Measurements from ENCODE around the gene NME4.

The NME4 gene

DNA sequence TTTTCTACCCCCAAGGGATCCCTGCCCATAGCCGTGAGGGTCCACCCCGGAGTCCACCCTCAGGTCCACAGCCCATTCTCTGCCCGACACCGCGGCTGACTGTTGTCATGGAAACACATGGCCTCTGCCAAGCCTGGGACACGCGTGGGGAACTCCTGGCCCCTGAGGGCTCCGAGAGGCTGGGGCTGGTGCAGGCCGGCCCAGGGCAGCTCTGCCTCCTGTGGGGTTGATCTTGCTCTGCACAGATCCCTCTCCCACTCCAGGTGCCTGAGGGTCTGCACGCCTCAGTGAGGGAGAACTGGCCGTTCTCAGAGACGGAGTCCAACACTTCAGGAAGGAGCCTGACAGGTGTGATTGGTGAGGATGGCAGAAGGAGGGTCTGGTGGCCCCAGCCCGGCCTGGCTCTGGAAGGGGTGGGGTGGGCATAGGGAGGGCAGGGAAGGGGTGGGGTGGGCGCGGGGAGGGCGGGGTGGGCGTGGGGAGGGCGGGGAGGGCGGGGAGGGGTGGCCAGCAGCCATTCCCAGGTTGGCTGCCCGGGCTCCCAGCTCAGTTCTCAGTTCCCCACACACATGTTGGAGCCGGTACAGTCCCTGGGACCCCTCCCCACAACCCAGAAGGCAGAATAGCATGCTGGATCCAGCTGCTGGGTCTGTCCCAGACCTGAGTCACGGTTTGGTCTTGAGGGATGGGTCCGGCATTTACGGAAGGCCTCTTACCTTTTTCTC lies 33.1 kb upstream of the NME4 start:
- DNase-seq = no peak

DNA sequence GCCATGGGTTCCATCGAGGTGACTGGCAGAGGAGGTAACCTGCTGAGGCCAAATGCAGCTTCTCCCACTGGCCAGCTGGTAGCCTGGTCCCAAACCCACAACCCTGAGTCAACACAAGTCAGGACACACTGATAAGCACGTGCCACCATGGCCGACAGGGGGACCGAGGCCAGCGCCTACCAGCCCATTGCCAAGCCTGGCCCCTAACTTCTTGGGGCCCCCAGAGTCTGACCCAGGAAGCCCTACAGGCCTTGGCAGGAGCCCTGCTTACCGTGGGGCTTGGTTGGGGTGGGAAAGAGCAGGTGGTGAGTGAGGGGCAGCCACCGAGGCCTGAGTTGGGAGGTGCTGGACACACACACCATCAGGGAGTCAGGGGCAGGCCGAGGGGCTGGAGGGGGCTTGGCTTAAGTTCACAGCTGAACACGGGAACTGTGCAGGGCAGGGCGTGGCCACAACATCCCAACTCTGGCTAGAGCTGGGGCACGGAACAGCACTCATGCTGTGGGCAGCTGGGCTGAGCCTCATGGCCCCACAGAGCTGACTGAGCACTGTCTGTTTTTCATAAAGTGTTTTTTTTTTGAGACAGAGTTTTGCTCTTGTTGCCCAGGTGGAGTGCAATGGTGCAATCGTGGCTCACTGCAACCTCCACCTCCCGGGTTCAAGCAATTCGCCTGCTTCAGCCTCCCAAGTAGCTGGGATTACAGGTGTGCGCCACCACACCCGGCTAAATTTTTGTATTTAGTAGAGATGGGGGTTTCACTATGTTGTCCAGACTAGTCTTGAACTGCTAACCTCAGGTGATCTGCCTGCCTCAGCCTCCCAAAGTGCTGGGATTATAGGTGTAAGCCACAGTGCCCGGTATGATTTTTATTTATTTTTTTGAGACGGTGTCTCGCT lies 32.2 kb upstream of the NME4 start:
- DNase-seq = no peak

DNA sequence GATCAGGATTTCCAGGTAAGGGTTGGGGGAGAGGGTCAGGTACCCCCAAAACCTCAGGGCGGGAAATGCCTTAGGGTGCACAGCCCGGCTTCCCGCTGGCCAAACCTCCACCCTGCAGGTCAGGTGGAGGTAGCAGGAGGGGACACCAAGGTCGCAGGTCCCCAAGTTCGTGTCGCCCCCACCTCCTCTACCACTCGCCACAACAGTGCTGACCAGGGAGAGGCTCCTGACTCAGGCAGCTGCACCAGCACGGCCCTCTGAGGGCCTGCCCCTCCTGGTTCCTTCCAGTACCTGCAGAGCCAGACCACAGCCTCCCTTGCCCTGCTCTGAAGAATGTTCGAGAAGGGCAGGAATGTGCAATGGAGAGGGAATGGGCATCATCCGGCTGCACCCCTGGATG lies 30.5 kb upstream of the NME4 start:
- no peak for DNase-seq

DNA sequence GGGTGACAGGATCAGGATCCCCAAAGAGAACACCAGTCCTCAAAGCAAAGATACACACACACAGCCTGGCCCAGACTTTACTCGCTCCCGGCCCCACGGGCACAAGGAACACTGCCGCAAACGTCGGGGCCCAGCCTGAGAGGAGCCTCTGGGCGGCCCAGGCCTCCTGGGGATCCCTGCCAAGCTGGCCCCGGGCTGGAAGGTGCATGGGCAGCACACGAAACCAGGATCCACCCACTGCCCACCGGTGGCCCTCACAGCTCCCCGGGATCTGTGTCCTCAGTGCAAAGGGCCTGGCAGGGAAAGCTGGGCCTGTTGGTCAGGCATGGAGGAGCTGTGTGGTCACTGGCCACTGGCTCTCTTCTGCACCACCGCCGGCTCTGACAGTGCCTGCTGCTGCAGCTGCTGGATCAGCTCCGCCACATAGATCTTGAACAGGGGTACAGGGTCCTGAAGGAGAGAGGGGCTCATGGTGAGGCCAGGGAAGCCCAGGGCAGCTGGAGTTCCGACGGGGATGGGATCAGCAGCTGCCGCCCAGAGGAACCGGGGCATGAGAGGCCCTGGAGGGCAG lies 29.6 kb upstream of the NME4 start:
- no peak for DNase-seq

DNA sequence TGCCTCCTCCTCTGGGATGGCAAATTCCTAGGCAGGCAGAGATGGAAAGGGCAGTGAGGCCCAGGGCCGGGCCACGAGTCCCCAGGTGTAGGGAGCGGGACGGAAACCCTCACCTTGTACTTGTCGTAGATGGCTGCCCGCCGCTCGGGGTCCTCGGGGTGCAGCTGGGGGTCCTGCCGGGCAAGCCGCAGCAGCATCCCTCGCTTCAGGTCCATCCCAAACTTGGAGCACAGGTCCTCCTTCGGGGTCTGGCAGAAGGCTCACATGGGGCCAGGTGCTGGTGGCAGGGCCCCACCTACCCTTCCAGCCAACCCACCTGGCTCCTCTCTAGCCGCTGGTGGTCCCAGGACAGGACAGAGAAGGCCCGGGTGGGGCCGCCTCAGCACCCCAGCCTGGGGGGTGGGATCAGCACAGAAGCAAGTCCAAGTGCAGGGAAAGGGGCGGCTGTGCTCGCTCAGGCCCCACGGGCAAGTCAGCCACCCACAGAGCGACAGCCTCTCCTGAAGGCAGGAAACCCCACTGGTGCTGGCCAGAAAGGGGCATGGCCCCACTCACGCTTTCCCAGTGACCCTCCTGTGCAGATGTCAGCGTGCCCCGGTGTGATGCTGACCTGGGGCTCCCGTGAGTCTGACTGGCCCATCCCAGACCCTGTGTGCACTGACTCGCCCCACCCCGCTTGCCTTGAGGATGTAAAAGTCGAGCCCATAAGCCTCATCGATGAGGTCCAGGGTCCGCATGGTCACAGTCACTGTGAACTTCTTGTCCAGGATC lies 28.4 kb upstream of the NME4 start:
- no peak for DNase-seq

DNA sequence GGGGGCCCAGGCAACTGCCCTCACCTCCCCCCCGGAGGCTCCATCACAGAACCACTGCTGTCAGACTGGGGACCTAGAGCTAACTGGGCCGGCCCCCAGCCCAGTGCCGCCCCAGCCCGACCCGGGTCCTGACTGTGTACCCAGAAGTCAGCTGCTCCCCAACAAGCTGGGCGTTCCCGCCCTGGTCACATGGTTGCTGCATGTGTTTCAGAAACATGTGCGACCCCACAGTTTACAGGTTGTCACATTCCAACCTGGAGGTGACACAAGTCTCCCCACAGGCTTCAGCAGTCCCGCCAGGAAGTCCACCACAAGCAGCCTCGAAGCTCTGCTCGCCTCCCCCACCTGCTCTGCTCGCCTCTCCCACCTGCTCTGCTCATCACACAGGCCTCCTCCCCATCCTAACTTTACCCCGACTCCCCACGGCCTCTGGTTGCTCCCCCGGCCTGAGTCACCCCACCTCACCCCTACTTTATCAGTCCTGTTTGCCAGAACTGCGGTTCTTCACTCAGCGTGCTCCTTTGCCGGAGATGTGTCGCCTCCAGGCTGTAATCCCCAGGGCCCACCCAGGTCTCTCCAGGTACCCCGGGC lies 27.6 kb upstream of the NME4 start:
- no peak for DNase-seq

DNA sequence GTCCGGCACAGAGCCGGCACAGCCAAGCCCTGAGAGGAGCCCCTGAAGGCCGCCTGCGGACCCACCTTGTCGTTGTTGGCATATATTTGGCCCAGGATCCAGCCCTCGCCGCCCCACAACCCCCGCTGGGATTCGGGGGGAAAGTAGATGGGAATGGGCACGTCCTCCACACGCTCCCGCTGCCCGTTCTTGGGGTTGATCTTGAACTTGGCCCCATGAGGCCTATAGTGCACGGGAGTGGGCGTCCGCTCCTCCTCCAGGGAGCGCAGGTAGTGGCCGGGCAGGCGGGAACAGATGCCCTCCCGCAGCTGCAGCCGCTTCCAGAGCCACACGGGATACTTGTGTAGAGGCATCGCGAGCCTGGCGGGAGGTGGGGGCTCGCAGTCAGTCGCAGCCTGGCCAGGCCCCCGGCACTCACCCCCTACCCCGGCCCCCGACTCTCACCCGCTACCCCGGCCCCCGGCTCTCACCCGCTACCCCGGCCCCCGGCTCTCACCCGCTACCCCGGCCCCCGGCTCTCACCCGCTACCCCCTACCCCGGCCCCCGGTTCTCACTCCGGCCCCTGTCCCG lies 27.0 kb upstream of the NME4 start:
- no peak for DNase-seq

DNA sequence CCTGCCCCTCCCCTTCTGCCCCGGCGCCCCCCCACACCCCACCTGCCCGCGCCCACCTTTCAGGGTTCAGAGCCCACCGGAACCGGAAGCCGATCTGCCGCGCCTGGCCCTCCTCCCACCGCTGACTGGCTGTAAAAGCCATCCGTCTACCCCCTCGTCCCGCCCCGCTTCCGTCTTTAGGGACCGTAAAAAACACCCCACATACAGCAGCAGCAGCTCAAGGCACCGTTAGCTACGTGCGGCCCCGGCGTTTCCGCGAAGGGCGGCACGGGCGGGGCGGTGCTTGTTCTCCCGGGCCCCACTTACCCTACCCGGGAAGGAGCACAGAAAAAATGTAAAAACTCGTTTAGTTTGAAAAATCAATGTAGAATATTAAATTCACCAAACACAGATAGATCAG lies 26.6 kb upstream of the NME4 start, which contains the start of gene MRPL28:
Gene MRPL28, minus strand, starts transcription at position 96 of the 400 bp plus-strand sequence. CDS start 320 bp downstream, outside the sequence.
- DNase-seq = peak; percentile 94

DNA sequence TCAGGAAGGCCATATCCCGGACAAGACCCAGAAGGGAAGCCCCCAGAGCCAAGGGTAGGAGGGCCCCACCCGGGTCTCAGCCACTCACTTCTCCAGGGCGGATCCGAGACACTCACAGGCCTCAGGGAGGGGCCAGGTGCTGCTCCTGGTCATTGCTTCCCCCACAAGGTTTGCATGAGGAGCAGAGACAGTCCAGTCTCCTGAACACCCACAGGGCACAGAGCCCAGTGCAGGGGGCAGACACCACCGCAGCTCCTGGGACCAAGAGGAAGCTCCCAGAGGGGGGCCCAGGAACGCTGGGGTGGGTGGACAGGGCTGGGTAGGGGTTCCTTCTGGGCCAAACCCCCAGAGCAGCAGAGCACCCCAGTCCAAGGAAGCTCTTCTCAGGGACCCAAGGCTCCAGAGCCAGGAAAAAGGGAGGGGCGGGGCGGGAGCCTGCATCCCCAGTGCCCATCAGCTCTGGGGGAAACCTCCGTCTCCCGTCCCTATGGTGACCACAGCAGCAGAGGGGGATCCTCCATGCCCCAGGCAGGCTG lies 26.0 kb upstream of the NME4 start:
- no peak for DNase-seq

DNA sequence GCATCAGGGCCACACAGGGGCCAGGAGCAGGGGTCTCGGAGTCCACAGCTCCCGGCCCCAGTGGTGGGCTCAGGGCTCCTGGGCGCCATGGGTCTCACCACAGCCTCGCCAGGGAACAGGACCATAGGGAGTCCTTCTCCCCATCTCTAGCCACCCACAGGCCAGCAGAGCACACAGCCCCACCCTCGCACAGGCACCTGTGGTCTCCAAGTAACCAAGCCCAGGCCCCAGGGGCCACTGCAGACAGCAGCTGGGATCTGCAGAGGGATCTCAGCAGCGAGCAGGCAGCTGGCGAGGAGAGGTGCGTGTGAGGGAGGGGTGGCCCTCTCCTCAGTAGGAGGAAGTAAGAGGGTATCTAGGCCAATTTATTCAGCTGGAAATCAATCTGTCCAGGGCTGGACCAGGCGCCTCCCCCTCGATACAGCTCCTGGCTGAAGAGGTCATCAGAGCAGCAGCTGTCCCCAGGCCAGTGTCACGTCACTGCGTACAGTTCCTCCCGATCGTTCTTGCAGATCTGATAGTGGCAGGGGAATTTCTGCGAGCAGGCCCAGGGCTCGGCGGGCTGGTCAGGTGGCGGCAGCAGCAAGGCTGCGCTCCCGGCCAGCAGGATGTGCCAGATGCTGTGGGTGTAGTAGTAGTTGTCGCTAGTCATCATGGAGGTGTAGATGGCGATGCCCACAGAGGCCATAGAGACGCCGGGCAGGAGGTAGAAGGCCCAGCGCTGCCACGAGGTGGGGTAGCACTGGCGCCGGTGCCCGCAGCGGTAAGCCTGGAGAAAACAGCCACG lies 25.3 kb upstream of the NME4 start:
- peak; percentile 38 for DNase-seq

DNA sequence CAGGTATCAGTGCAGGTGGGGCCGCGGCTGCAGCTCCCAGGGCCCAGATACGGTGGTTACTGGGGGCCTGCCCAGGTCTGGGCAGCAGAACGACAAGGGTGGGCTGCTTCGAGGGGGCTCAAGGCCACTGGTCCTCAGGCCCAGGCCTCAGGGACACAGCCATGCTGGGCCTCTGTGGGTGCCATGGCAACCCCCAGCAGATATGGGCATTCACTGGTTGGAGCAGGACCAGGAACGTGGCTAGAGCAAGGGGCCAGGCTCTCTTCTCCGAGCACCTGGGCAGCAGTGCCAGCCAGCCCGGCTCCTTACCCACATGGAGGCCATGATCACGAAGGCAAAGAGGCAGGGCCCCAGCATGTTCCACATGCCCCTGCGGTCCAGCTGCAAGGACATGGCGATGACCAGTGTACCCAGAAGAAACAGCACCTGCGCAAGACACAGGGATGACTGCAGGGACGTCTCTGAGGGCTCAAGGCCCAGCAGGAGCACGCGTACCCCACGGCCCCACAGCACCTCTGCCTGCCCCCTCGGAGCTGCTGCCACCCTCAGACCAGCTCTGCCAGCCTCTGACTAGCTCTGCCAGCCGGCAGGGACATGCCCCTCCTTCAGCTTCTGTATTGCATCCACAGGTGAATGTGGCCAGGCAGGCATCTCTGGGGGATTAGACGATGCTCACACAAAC lies 24.6 kb upstream of the NME4 start:
- no peak for DNase-seq

DNA sequence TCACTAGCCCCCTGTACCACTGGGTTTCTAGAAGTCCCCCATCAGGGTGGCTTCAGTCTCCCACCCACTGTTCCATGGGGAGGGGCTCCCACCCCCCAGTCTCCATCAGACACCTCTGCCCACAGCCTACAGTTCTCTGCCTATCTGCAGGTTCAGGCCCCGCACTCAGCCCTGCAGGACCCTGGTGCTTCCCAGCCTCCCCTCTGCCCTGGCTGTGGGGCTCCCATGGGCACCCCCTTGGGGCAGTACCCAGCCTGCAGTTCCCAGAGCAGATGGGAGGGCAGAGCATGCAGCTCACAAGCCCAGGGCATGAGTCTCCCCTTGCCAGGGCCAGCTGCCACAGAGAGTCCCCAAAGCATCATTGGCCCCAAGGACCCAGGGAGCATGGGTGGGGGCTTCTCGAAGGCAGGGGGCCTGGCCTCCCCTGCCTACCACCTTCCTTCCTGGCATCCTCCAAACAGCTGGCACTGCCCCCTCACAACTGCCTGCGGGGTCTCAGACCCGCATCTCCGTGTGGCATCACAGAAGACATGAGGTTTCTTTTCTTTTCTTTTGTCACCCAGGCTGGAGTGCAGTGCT lies 23.9 kb upstream of the NME4 start:
- DNase-seq = no peak

DNA sequence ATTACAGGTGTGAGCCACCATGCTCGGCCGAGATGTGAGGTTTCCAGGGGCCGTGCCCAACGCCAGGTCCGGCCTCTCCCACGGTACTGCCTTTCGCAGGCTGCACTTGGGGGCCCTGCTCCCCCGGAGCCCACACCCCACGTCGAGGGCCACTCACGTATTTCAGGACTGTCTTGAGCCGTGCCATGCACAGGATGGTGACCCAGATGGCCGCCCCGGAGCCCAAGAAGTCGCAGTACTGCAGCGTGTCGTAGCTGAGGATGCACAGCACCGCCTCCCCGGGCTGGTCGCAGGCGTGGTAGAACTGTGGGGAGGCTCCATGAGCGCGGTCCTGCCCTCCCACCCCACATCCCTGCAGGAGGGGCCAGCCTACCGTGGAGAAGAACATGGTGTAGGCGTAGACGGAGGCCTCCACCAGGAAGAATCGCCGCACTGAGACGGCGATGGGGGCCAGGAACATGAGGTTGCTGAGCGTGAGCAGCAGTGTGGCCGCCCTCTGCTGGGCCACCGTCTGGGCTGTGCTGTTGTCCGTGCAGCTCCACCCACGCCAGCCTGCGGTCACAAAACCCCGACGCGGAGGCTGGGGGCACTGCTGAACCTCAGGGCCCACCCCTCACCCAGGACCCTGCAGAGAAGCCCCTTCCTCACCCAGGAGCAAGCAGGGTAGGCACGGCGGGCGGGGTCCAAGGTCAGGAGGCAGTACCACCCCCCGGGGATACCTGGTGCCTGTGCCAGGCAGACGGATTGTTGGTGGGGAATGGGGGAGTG lies 23.0 kb upstream of the NME4 start:
- no peak for DNase-seq

DNA sequence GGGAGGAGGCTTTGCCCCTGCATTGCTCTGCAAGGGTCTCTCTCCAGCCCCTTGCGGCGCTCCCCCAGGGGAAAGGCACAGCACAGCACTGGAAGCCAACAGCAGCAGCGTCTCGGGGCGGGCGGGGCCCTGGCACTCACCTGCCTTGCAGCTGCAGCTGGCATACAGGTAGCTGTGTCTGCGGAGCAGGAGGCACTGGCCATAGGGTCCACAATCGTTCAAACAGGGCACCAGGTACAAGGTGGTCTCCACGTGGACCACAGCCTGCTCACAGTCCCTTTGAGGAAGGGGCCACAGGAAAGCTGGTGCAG lies 22.4 kb upstream of the NME4 start:
- no peak for DNase-seq

DNA sequence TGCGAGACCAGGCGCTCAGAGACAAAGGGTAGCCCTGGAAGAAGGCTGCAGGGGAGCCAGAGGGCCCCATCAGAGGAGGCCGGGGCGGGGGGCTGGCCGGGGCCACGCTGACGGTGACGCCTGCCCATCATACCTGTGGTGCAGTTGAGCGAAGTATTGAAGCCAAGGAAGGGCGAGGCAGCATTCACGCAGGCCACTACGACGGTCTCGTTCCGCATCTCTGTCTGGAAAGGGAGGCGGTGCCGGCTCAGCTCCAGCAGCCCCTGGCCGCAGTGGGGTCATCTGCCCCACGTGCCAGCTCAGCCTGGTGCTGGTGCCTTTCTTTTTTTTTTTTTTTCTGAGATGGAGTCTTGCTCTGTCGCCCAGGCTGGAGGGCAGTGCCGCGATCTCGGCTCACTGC lies 21.8 kb upstream of the NME4 start:
- no peak for DNase-seq

DNA sequence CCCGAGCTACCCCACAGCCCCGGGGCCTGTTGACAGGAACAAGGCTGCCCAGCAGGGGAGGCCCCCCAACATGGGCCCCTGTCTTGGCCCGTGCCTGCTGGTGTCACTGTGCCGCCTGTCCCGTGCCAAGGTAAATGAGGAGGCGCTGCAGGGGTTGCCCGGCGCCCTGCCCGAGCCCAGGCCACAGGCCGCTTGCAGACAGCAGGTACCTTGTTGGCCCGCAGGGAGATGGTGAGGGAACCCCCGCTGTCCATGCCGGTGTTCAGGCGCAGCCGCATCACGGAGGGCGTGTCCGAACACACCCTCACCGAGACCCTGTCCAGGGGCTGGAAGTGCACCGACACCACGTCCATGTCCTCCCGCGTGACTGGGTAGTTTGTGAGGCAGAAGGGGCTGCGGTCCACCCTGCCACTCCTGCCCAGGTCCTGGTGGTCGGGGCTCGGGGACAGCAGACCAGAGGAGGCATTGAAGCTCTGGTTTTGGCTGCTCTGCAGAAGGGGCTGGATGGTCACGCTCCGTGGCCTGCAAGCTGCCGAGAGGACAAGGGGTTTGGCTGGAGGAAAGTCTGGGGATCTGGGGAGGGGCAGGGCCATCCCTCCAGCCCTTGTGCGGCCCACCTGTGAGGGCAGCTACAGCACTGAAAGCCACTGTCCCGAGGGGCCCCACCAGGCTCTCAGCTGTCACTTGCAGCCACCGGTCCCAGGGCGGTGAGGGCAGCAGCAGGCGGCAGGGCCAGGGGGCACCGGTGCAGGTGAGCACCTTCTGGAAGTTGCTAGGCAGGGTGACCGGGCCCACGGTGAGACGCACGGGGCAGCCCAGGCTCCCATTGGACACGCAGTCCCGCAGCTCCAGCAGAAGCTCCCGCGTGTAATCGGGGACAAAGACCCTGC lies 20.8 kb upstream of the NME4 start:
- DNase-seq = no peak

DNA sequence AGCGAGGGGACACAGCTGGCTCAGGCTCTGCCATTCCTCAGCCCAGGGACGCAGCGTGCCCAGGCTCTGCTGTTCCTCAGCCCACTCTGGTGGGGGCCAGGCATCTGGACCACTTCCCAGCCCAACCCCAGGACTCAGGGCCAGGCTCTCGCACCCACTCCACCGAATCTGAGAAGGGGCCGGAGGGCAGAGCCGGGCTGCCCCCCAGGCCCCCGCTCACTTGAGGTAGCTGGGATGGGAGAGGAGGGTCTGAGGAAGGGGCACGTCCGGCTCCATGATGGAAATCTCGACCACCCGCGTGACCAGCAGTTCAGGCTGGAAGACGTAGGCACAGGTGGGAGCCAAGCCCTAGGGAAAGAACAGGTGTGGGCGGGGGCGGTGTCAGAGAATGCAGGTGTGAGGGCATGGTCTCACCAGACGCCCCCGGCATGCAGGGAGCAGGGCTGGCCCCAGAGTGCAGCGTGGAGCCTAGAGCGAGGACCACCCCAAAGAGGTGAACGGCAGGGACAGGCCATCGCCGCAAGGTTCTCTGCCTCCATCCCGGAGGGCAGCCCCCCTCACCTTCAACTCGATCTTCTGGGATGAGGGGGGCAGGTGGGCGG lies 20.1 kb upstream of the NME4 start:
- no peak for DNase-seq

DNA sequence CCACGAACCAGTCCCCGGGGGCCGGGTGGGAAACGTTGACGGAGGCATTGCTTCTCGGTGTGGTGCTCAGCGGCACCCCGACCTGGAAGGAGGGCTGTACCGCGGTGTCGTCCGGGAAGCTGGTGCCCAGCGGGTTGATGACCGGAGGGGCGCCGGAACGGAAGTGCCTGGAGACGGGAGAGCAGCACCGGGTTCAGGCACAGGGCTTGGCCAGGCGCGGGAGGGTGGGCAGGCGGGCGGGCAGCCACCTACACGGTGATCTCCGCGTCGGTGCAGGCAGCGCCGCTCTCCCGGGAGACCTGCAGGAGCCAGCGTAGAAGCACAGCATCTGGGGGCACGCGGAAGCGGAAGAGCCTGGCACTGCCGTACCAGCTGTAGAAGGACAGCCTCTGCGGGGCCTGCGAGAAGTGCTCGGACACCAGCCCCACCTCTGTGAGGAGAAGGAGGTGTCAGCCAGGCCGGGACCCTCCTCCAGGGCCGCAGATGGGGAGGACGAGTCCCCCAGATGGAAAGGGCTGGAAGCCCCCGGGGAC lies 19.5 kb upstream of the NME4 start:
- DNase-seq = no peak

All from NCI-H1092 (cell line).